ELF-1 (cell line): ENCODE data around the gene DPH2.
A peak's percentile ranks its signal among the peaks of the same experiment; 100 is the strongest.

Source experiments
- DNase-seq: peaks from one replicate; pipeline ENCODE4 v3.0.0-alpha.2; 2016; ENCODE audit warnings: low read depth, low spot score

The DPH2 gene

GRCh38 chr1:43944860-43945259, 24.9 kb upstream of the DPH2 start:
- no peak for DNase-seq

GRCh38 chr1:43945674-43946235, 24.1 kb upstream of the DPH2 start:
- no peak for DNase-seq

DNA sequence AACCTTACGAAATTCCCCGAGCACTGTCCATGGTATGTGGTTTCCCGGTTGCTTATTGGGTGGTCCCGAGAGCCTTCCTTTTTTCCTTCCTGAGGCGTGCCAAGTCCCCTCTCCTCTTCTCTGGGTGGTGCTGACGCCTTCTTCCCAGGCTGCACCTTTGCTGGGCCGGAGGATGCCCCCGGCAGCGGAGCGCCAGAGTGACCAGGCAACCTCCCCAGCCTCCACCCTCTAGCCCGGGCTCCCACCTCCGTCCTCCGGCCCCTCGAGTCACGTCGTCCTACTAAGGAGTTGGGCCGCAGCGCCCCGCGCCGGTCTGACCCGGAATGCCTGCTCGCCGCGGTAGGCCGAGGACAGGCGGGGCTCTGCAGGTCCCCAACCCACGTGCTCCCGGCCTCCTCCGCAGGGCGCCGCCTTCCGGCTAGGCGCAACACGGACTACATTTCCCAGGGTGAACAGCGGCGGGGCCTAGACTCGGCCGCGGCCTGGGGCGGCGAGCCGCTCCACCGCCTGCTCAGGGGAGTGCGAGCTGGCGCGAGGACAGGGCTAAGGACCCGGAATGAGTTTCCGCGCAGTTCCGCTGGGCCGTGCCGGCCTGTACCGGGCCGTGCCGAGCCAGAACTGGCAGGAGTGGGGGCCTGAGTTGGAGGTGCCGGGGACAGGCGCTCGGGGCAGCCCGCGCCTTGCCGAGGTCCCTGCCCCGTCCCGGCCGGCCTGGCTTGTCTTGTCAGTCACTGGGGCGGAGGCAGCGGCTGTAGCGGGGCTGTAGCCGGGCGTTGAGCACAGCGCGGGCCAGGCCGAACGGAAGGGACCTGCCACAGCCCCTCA, 23.4 kb upstream of the DPH2 start, which contains the start of gene IPO13:
Gene IPO13, plus strand, starts transcription at position 715 of the 825 bp plus-strand sequence. CDS start 651 bp downstream, outside the sequence.
- DNase-seq = peak; percentile 99

DNA sequence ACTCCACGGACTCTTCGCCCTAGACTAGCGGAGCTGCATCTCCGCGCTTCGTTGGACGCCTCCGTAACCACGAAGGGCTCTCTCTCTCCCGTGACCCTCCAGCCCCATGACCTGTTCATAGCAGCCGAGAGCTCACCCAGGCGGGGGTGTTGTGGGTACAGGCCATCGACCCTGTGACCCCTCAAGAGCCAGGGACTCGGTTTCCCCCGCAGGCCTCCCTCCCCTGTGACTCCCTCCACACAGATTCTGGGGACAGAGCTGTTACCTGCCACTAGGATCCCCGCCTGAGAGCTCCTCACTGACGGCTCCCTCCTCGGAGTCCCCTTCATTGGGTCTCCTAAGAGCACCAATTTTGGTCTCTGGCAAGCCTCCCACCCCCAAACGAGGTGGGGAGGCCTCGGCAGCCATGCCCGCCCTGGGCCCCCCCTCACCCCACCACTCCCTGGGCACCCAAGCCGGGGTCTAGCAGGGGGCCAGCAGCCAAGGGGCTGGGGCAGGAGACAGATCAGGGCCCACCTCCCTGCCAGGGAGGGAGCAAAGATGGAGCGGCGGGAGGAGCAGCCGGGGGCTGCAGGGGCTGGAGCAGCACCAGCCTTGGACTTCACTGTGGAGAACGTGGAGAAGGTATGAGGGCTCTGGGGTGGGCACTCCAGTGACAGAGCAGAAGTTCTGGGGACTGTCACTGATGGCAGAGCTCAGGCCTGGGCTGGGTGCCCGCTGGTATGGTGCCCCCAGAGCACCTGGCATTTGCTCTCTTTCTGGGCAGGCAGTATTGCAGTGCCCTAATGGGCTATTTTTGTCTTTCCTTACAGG, 22.5 kb upstream of the DPH2 start:
- no peak for DNase-seq

- peak; percentile 69 for DNase-seq
Measured at GRCh38 chr1:43947874-43948437, 21.9 kb upstream of the DPH2 start.

DNA sequence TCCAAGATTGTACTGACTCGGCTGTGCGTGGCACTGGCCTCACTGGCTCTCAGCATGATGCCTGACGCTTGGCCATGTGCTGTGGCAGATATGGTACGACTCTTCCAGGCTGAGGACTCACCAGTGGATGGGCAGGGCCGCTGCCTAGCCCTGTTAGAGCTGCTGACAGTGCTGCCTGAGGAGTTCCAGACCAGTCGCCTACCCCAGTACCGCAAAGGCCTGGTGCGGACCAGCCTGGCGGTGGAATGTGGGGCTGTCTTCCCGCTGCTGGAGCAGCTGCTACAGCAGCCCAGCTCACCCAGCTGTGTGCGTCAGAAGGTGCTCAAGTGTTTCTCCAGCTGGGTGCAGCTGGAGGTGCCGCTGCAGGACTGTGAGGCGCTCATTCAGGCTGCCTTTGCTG, 20.1 kb upstream of the DPH2 start:
- DNase-seq = peak; percentile 50

- DNase-seq = no peak
Measured at GRCh38 chr1:43951021-43951985, 18.5 kb upstream of the DPH2 start.

DNA sequence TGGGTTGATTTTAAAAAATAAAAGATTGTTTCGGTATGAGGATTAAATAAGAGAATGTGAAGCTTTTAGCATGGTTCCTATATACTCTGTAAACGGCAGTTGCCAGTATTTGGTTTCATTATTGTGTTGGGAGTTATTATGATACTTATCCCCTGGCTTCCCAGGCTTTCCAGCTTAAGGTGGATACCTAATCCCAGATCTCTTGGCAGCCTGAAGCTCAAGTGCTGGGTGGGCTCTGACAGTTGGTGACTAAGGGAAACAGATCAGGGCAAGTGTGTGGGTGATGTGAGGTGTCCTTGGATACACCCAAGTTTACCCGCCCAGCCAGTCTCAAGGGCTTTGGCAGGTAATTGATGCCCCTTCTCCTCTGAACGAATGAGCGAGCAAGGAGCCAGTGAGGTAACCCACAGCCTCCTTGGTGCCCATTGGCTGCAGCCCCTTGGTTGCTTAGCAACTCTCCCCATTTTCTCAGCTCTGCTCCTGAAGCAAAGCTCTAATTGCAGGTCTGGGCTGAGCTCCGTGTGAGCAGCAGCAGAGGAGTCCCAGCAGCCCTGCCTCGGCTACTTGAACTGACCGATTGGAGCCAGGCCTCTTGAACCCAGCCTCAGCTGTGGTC, 17.0 kb upstream of the DPH2 start:
- peak; percentile 73 for DNase-seq

DNA sequence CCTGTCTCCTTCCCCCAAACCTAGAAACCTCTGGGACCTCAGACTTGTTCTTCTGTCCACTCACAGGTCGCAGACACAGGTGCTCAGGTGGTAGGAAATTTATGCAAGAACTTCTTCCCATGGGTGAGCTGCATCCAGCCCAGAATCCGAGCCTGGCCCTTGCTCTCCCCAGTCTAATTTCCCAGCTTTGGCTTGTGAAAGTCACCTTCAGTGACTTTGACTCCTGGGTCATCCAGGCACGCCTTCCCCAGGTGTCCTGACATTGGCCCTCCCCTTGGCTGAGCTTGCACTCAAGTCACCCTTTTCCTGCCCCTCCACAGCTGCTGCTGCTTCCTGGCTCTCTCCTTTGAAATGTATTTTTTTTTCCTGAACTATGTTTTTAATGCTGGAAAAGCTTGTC, 16.4 kb upstream of the DPH2 start:
- no peak for DNase-seq

GRCh38 chr1:43954036-43954435, 15.8 kb upstream of the DPH2 start:
- DNase-seq = no peak

- no peak for DNase-seq
Measured at GRCh38 chr1:43956234-43956633, 13.6 kb upstream of the DPH2 start.

GRCh38 chr1:43957407-43958040, 12.3 kb upstream of the DPH2 start:
- no peak for DNase-seq

DNA sequence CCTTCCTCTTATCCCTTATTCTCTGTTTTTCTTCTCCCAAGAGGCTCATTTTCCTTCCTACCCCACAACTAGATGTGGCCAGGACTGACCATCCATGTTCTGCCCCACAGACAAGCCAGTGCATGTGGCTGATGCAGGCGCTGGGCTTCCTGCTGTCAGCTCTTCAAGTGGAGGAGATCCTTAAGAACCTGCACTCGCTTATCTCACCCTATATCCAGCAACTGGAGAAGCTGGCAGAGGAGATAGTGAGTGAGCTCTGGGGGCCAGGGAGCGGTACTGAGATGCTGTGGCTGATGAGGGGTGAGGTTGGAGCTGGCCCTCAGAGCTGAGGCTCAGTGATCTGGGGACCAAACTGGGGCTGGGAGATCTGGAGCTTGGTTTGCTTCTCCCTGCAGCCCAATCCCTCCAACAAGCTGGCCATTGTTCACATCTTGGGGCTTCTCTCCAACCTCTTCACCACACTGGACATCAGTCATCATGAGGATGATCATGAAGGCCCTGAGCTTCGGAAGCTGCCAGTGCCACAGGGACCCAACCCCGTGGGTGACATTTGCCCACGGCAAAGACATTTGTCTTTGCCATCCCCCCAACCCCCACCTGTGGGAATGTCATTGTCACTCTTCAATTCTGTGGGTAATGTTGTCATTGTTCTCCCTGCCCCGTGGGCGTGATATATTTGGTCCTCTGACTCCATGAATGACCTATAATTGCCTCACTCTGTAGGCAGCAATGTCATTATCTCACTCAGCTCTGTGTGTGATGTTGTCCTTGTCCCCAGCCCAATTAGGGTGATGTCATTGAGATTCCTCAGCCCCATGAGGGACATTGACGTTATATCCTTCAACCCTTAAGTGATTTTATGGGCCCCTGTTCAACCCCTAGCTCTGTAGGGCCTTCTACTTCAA, 11.2 kb upstream of the DPH2 start:
- DNase-seq = no peak

DNA sequence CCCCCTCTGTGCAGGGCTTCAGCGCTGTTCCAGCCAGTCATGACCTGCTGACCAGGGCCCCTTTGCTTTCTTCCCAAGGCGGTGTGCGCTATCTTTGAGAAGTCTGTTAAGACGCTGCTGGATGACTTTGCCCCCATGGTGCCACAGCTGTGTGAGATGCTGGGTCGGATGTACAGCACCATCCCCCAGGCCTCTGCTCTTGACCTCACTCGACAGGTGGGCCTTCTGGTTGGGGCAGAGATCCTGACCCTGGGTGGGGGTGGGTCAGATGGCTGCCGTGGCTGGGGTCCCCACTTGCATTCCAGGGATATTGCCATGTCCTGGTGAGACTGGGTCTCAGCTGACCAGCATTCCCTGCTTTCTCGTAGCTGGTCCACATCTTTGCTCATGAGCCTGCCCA, 9.0 kb upstream of the DPH2 start:
- no peak for DNase-seq

DNA sequence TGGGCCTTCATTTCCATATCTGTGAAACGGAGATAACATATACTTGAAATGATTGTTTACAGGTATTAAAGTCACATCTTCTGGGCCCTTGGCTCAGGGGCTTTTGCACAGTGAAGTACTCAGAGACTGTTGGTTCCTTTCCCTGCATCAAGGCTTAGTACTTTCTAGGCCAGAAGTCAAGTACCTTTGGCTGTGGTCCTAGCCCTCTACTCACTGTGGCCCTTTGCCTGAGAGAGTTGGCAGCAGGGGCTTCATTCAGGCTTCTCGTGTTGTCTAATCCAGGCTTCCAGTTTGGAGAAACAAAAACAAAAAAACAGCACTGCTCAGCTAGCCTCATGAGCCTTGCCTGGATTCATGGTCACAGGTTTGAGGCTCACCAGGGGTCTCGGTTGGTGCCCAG, 8.1 kb upstream of the DPH2 start:
- DNase-seq = no peak

GRCh38 chr1:43962324-43962723, 7.5 kb upstream of the DPH2 start:
- no peak for DNase-seq

- no peak for DNase-seq
Measured at GRCh38 chr1:43963006-43963405, 6.8 kb upstream of the DPH2 start.

GRCh38 chr1:43963890-43964289, 5.9 kb upstream of the DPH2 start:
- DNase-seq = no peak

GRCh38 chr1:43965316-43965715, 4.5 kb upstream of the DPH2 start:
- DNase-seq = no peak
